ENCODE data around the gene PRKG1.

PRKG1 gene

GRCh38 chr10:51786016-51786683 is 711.9 kb downstream of the PRKG1 start:
- DNase-seq = no peak

- DNase-seq = no peak
Observed at GRCh38 chr10:51786684-51787035, 712.4 kb downstream of the PRKG1 start.

GRCh38 chr10:51788273-51788672 is 714.0 kb downstream of the PRKG1 start:
- no peak for DNase-seq

- no peak for DNase-seq
Observed at GRCh38 chr10:51789118-51789517, 714.8 kb downstream of the PRKG1 start.

- no peak for DNase-seq
Observed at GRCh38 chr10:51789903-51790302, 715.6 kb downstream of the PRKG1 start.

GRCh38 chr10:51792678-51793077 is 718.4 kb downstream of the PRKG1 start:
- no peak for DNase-seq

- no peak for DNase-seq
Observed at GRCh38 chr10:51800121-51800520, 725.8 kb downstream of the PRKG1 start.

GRCh38 chr10:51800725-51801424 is 726.6 kb downstream of the PRKG1 start:
- DNase-seq = no peak

GRCh38 chr10:51802030-51802429 is 727.7 kb downstream of the PRKG1 start:
- no peak for DNase-seq

GRCh38 chr10:51804866-51805265 is 730.6 kb downstream of the PRKG1 start:
- DNase-seq = no peak

GRCh38 chr10:51806079-51806835 is 732.0 kb downstream of the PRKG1 start:
- no peak for DNase-seq

GRCh38 chr10:51808187-51808586 is 733.9 kb downstream of the PRKG1 start:
- DNase-seq = no peak

GRCh38 chr10:51815723-51816122 is 741.4 kb downstream of the PRKG1 start:
- DNase-seq = no peak

- no peak for DNase-seq
Observed at GRCh38 chr10:51821045-51821444, 746.8 kb downstream of the PRKG1 start.

GRCh38 chr10:51821745-51822144 is 747.5 kb downstream of the PRKG1 start:
- no peak for DNase-seq

- DNase-seq = no peak
Observed at GRCh38 chr10:51832652-51833383, 758.5 kb downstream of the PRKG1 start.

GRCh38 chr10:51834548-51834947 is 760.3 kb downstream of the PRKG1 start:
- no peak for DNase-seq

GRCh38 chr10:51838471-51838870 is 764.2 kb downstream of the PRKG1 start:
- no peak for DNase-seq

GRCh38 chr10:51843966-51844365 is 769.7 kb downstream of the PRKG1 start:
- no peak for DNase-seq

- no peak for DNase-seq
Observed at GRCh38 chr10:51846856-51847506, 772.7 kb downstream of the PRKG1 start.

- no peak for DNase-seq
Observed at GRCh38 chr10:51852297-51852696, 778.0 kb downstream of the PRKG1 start.

- DNase-seq = no peak
Observed at GRCh38 chr10:51857305-51857704, 783.0 kb downstream of the PRKG1 start.

- DNase-seq = no peak
Observed at GRCh38 chr10:51860257-51860656, 786.0 kb downstream of the PRKG1 start.

Data from NCI-H1436 treated with DMSO at 0.1 percent for 48 hours (cell line).